ENCODE measurements around the gene UBE2Z.

The UBE2Z gene

DNA sequence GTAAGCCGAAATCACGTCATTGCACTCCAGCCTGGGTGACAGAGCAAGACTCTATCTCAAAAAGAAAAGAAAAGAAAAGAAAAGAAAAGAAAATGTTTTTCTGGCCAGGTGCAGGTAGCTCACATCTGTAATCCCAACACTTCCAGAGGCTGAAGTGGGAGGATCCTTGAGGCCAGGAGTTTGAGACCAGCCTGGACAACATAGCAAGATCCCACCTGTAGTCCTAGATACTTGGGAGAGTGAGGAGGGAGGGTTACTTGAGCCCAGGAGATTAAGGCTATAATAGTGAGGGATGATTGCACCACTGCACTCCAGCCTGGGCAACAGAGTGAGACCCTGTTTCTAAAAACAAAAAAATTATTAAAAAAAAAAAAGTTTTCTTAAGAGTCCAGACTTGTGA is 18.1 kb upstream of the UBE2Z start:
- H3K36me3 Mint-ChIP-seq (ENCODE audit: low read depth), result peaks cover 4% of the 10 kb centered on the region
- H3K4me3 Mint-ChIP-seq, result peak overlapping the region; percentile 28
- no peaks in the 10 kb centered on the region for H3K9me3 Mint-ChIP-seq
- peaks cover 10% of the 10 kb centered on the region for H3K4me1 Mint-ChIP-seq (ENCODE audit: low read depth)
- H3K27ac Mint-ChIP-seq, result no peak overlapping the region
- no peaks in the 10 kb centered on the region for H3K27me3 Mint-ChIP-seq (ENCODE audit: low read depth)

DNA sequence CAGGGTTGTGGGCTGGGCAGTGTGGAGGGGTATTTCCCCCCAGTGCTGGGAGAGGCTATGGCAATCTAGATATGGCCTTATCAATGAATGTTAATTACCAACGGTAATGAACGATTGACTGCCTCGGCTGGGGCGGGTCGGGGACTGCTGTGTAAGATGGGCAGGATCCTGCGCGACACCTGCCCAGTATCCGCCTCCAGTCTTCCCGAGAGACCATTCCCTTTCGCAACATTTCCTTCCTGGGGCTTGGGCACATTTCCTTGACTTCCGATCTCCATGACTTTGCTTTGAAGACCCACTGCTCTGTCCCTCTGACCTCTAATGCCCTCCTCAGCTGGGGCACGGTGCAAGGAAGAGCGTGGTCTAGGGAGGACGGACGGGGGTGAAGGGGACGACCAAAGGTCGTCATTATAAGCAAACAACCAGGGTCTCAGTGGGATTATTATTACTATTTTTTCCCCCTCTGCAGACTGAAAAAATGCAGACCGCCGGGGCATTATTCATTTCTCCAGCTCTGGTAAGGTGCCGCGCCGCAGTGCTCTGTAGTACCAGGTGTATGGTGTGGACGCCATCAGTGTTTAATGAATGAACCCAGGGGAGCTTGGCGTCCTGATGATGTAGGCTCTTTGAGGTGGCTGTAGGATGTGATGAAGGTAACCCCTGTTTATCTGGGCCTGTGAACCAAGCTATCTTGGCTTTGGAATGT is 15.1 kb upstream of the UBE2Z start:
- no peaks in the 10 kb centered on the region for H3K27me3 Mint-ChIP-seq (ENCODE audit: low read depth)
- H3K9me3 Mint-ChIP-seq, result no peaks in the 10 kb centered on the region
- H3K4me3 Mint-ChIP-seq, result peak overlapping the region; percentile 95
- peaks cover 14% of the 10 kb centered on the region for H3K4me1 Mint-ChIP-seq (ENCODE audit: low read depth)
- peak overlapping the region; percentile 93 for H3K27ac Mint-ChIP-seq
- H3K36me3 Mint-ChIP-seq (ENCODE audit: low read depth), result peaks cover 14% of the 10 kb centered on the region

DNA sequence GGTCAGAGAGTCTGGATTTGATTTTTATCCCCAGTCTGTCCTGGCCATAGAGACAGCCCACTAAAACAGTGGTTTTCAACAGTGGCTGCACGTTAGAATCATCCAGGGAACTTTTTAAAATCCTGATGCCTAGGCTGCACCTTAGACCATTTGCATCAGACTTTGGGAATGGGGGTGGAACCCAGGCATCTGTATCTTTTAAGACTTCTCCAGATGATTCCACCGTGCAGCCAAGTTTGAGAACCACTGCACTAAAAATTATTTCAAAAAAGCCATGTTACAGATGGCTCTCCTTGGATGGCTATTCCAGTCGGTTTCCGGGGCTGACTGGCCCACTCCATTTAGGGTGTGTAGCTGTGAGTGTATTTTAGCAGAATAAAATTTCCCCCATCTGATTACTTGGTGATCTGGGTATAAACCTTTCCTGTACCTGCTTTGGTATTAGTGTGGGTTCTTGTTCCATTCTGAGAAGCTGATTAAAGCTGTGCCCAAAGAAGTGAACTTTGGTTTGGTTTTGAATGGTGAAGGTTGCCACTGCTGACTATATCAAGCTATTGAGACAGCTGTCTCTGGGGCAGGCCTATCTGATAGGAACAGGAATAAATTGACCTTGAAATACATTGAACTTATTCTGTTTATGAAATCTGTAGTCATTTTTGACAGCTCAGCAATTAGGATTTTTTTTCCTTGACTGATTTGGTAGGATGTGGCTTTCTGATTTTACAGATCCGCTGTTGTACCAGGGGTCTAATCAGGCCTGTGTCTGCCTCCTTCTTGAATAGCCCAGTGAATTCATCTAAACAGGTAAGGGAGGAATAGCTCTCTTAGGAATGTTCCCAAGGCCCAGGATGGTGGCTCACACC is 14.3 kb upstream of the UBE2Z start:
- Mint-ChIP-seq H3K9me3 (no peaks in the 10 kb centered on the region), H3K27ac (peak overlapping the region; percentile 62), H3K4me3 (peak overlapping the region; percentile 95), H3K4me1 (ENCODE audit: low read depth) (peaks cover 14% of the 10 kb centered on the region), H3K36me3 (ENCODE audit: low read depth) (peaks cover 14% of the 10 kb centered on the region), H3K27me3 (ENCODE audit: low read depth) (no peaks in the 10 kb centered on the region)

GRCh38 chr17:48894886-48895285 is 13.3 kb upstream of the UBE2Z start:
- Mint-ChIP-seq H3K9me3 (no peaks in the 10 kb centered on the region), H3K4me1 (ENCODE audit: low read depth) (peaks cover 14% of the 10 kb centered on the region), H3K4me3 (no peak overlapping the region), H3K36me3 (ENCODE audit: low read depth) (peaks cover 14% of the 10 kb centered on the region), H3K27me3 (ENCODE audit: low read depth) (no peaks in the 10 kb centered on the region), H3K27ac (no peak overlapping the region)

- Mint-ChIP-seq H3K9me3 (no peaks in the 10 kb centered on the region), H3K27ac (no peak overlapping the region), H3K4me1 (ENCODE audit: low read depth) (peaks cover 4% of the 10 kb centered on the region), H3K4me3 (no peak overlapping the region), H3K27me3 (ENCODE audit: low read depth) (no peaks in the 10 kb centered on the region), H3K36me3 (ENCODE audit: low read depth) (peaks cover 3% of the 10 kb centered on the region)
These were observed 7.0 kb upstream of the UBE2Z start for GRCh38 chr17:48901241-48901640.

DNA sequence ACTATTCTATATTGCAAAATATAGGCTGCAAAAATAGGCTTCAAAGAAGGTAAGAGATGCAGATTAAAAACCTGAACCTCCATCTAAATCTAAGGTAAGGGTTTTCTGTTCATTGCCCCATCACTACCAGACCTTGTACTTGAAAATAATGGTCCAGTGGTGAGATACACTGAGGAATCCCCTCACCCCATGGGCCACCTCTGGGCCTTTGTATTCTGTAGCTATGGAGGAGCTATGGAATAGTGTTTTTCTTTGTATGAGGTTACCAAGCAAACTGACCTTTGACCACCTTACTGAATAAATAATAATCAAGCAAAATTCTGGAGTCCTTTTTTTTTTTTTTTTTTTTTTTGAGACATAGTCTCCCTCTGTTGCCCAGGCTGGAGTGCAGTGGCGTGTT is 4.8 kb upstream of the UBE2Z start:
- H3K36me3 Mint-ChIP-seq (ENCODE audit: low read depth), result peaks cover 2% of the 10 kb centered on the region
- H3K27ac Mint-ChIP-seq, result no peak overlapping the region
- no peaks in the 10 kb centered on the region for H3K9me3 Mint-ChIP-seq

DNA sequence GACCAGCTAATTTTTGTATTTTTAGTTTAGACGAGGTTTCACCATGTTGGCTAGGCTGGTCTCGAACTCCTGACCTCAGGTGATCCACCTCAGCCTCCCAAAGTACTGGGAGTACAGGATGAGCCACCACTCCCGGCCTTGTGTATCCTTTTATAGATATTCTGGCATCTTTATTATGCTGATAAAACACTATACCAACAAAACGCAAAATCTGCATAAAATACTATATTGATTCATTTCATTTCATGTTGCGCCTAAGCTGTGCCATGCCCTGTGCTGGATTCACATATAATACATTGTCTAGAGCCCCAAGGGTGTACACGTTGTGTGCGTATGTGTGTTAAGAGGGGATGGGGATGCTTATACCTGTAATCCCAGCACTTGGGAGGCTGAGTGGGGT is 3.8 kb upstream of the UBE2Z start:
- no peak overlapping the region for H3K4me3 Mint-ChIP-seq
- H3K9me3 Mint-ChIP-seq, result no peaks in the 10 kb centered on the region
- H3K27ac Mint-ChIP-seq, result no peak overlapping the region
- no peaks in the 10 kb centered on the region for H3K27me3 Mint-ChIP-seq (ENCODE audit: low read depth)
- H3K4me1 Mint-ChIP-seq (ENCODE audit: low read depth), result peaks cover 9% of the 10 kb centered on the region
- H3K36me3 Mint-ChIP-seq (ENCODE audit: low read depth), result peaks cover 5% of the 10 kb centered on the region

More for the DNA sequence above, 4.8 kb upstream of the UBE2Z start:
- Mint-ChIP-seq H3K4me3 (no peak overlapping the region), H3K27me3 (ENCODE audit: low read depth) (no peaks in the 10 kb centered on the region), H3K4me1 (ENCODE audit: low read depth) (peaks cover 6% of the 10 kb centered on the region)

DNA sequence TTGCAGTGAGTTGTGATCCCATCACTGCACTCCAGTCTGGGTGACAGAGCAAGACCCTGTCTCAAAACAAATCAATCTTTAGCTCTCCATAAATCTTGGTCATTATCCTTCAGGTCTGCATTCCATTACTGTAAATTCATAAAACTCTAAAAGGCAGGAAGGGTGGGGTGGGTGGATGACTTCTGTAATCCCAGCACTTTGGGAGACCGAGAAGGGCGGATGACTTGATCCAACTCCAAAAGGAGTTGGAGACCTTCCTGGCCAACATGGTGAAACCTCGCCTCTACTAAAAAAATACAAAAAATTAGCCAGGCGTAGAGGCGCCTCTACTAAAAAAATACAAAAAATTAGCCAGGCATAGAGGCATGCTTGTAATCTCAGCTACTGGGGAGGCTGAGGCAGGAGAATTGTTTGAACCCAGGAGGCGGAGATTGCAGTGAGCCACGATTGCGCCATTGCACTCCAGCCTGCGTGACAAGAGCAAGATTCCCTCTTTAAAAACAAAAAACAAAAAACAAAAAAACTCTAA is 2.2 kb upstream of the UBE2Z start:
- Mint-ChIP-seq H3K4me1 (ENCODE audit: low read depth) (peaks cover 25% of the 10 kb centered on the region), H3K27ac (no peak overlapping the region), H3K9me3 (no peaks in the 10 kb centered on the region), H3K36me3 (ENCODE audit: low read depth) (peaks cover 16% of the 10 kb centered on the region), H3K4me3 (no peak overlapping the region), H3K27me3 (ENCODE audit: low read depth) (no peaks in the 10 kb centered on the region)

- no peaks in the 10 kb centered on the region for H3K9me3 Mint-ChIP-seq
- H3K36me3 Mint-ChIP-seq (ENCODE audit: low read depth), result peaks cover 28% of the 10 kb centered on the region
- peak overlapping the region; percentile 98 for H3K27ac Mint-ChIP-seq
- H3K27me3 Mint-ChIP-seq (ENCODE audit: low read depth), result no peaks in the 10 kb centered on the region
- H3K4me1 Mint-ChIP-seq (ENCODE audit: low read depth), result peaks cover 40% of the 10 kb centered on the region
- peak overlapping the region; percentile 93 for H3K4me3 Mint-ChIP-seq
These were observed 527 bp upstream of the UBE2Z start for GRCh38 chr17:48907713-48908046.

DNA sequence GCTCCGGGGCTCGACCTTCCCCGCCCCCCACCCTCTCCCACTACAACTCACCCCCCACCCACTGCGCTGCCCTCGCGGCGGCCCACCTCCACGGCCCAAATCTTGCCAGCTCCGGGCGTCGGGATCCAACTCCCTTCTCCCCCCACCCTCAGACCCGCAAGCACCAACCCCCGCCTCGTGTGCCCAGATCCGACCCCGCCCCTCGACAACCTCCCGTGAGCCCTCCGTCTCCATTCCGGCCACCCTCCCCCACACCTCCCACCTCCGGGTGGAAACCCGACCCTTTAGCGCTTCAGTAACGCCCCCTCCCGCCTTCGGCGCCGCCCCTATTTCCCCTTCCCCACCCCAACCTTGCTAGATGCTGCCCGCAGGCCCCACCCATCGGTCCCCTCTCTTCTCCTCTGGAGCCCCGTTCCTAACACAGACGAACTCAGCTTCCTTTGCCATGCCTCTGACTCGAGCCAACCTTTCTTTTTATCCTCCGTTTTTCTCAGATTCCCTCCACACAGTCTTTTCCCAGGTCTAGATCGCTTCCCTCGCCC is 717 bp downstream of the UBE2Z start:
- Mint-ChIP-seq H3K9me3 (no peaks in the 10 kb centered on the region), H3K4me3 (peak overlapping the region; percentile 97), H3K27me3 (ENCODE audit: low read depth) (no peaks in the 10 kb centered on the region), H3K4me1 (ENCODE audit: low read depth) (peaks cover 52% of the 10 kb centered on the region), H3K36me3 (ENCODE audit: low read depth) (peaks cover 39% of the 10 kb centered on the region), H3K27ac (peak overlapping the region; percentile 95)

GRCh38 chr17:48909783-48910182 is 1.6 kb downstream of the UBE2Z start:
- peaks cover 58% of the 10 kb centered on the region for H3K4me1 Mint-ChIP-seq (ENCODE audit: low read depth)
- no peaks in the 10 kb centered on the region for H3K27me3 Mint-ChIP-seq (ENCODE audit: low read depth)
- H3K27ac Mint-ChIP-seq, result peak overlapping the region; percentile 95
- H3K4me3 Mint-ChIP-seq, result peak overlapping the region; percentile 97
- H3K9me3 Mint-ChIP-seq, result no peaks in the 10 kb centered on the region
- H3K36me3 Mint-ChIP-seq (ENCODE audit: low read depth), result peaks cover 45% of the 10 kb centered on the region

DNA sequence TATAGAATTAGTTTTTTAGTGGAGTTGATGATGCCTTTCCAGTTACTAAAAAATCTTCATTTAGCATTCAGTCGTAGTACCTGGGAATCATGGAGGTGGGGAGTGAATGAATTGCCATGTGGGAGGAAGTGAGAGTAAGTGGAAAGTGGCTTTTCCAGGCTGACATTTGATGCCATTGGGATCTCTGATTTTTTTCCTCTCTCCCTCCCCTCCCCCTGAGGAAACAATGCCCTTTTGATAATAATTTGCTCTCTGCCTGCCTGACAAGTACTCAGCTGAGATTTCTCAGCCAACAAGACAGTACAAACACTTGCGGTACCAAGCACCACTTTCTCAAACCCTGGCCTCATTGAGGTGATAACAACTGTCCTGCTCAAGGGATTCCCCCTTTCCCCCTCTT is 2.2 kb downstream of the UBE2Z start:
- Mint-ChIP-seq H3K9me3 (no peaks in the 10 kb centered on the region), H3K36me3 (ENCODE audit: low read depth) (peaks cover 46% of the 10 kb centered on the region), H3K27ac (peak overlapping the region; percentile 52), H3K27me3 (ENCODE audit: low read depth) (no peaks in the 10 kb centered on the region), H3K4me3 (peak overlapping the region; percentile 97), H3K4me1 (ENCODE audit: low read depth) (peaks cover 61% of the 10 kb centered on the region)

- H3K27ac Mint-ChIP-seq, result peak overlapping the region; percentile 37
- H3K36me3 Mint-ChIP-seq (ENCODE audit: low read depth), result peaks cover 55% of the 10 kb centered on the region
- no peaks in the 10 kb centered on the region for H3K9me3 Mint-ChIP-seq
- H3K4me1 Mint-ChIP-seq (ENCODE audit: low read depth), result peaks cover 69% of the 10 kb centered on the region
- no peak overlapping the region for H3K4me3 Mint-ChIP-seq
- H3K27me3 Mint-ChIP-seq (ENCODE audit: low read depth), result no peaks in the 10 kb centered on the region
These were observed 4.3 kb downstream of the UBE2Z start for GRCh38 chr17:48912476-48912875.

- H3K4me1 Mint-ChIP-seq (ENCODE audit: low read depth), result peaks cover 48% of the 10 kb centered on the region
- no peaks in the 10 kb centered on the region for H3K27me3 Mint-ChIP-seq (ENCODE audit: low read depth)
- H3K36me3 Mint-ChIP-seq (ENCODE audit: low read depth), result peaks cover 53% of the 10 kb centered on the region
- H3K9me3 Mint-ChIP-seq, result no peaks in the 10 kb centered on the region
- peak overlapping the region; percentile 88 for H3K4me3 Mint-ChIP-seq
- peak overlapping the region; percentile 99 for H3K27ac Mint-ChIP-seq
These were observed 7.5 kb downstream of the UBE2Z start for GRCh38 chr17:48915459-48916282.

All from T-helper 1 cell treated with Interleukin-12 subunit alpha and Interleukin-12 subunit beta and Interleukin-4 antibody, amounts not matched to agents 30 μg/mL and 1 μg/mL, for 36 hours (primary cell).